ENCODE data around the gene DCAF15.

The DCAF15 gene, protein sequence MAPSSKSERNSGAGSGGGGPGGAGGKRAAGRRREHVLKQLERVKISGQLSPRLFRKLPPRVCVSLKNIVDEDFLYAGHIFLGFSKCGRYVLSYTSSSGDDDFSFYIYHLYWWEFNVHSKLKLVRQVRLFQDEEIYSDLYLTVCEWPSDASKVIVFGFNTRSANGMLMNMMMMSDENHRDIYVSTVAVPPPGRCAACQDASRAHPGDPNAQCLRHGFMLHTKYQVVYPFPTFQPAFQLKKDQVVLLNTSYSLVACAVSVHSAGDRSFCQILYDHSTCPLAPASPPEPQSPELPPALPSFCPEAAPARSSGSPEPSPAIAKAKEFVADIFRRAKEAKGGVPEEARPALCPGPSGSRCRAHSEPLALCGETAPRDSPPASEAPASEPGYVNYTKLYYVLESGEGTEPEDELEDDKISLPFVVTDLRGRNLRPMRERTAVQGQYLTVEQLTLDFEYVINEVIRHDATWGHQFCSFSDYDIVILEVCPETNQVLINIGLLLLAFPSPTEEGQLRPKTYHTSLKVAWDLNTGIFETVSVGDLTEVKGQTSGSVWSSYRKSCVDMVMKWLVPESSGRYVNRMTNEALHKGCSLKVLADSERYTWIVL

DNA sequence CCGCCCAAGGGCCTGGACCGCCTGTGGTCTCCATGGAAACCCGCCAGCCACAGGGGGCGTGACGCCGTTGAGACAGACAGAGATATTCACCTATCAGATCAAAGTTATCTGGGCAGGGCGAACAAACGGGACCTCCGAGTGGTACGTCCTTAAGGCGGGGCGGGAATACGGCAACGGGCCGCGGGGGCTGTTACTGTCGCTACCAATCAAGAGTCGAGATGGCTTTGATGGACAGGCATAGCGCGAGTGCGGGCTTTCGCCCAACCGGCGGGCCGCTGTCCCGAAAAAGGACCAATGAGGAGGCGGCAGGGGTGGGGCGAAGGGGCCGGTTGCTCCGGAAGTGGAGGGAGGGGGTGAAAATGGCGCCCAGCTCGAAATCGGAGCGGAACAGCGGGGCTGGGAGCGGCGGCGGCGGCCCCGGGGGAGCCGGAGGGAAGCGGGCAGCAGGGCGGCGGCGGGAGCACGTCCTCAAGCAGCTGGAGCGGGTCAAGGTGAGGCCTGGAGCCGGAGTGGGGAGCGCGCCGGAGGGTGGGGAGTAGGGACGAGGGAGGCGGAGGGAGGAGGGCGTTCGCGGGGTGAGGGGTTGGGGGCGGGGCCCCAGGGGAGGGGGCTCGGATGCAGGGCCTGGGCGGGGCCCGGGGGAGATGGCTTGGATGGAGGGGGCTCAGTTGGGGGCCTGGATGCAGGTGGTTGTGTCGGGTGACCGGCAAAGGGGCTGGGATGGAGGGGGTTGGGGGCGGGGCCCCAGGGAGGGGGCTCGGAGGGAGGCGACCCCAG is at the start of gene DCAF15:
Gene DCAF15 (plus strand): TSS at position 356 of the 777 bp plus-strand sequence. CDS start 4 bp downstream, at position 360.
- peak; percentile 50 for TF ChIP-seq POLR2A (IDR thresholded peaks at IDR 0.05; ENCODE audit: extremely low read depth, insufficient read length)
- TF ChIP-seq, protein P1, sequence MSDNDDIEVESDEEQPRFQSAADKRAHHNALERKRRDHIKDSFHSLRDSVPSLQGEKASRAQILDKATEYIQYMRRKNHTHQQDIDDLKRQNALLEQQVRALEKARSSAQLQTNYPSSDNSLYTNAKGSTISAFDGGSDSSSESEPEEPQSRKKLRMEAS (IDR thresholded peaks at IDR 0.05; ENCODE audit: low read depth, low read length): no peak

DNA sequence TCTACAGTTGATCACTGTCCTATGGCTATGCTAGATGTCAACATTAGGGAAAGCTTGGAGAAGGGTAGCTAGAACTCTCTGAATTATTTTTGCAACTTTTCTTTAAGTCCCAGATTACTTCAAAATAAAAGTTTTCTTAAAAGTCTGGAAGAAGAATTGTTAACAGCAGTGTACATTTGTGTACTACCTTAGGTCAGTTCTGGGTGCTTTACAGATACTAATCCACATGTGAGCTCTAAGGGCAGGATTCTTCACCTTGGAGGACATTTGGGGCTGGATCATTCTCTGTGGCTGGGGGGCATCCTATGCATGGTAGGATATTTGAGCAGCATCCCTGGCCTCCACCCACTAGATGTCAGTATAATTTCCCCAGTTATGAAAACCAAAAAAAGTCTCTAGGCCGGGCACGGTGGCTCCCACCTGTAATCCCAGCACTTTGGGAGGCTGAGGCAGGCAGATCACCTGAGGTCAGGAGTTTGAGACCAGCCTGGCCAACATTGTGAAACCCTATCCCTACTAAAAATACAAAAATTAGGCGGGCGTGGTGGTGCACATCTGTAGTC is 49.2 kb upstream of the DCAF15 start:
- no peak for TF ChIP-seq POLR2A (IDR thresholded peaks at IDR 0.05; ENCODE audit: extremely low read depth, insufficient read length)
- TF ChIP-seq, protein P2, sequence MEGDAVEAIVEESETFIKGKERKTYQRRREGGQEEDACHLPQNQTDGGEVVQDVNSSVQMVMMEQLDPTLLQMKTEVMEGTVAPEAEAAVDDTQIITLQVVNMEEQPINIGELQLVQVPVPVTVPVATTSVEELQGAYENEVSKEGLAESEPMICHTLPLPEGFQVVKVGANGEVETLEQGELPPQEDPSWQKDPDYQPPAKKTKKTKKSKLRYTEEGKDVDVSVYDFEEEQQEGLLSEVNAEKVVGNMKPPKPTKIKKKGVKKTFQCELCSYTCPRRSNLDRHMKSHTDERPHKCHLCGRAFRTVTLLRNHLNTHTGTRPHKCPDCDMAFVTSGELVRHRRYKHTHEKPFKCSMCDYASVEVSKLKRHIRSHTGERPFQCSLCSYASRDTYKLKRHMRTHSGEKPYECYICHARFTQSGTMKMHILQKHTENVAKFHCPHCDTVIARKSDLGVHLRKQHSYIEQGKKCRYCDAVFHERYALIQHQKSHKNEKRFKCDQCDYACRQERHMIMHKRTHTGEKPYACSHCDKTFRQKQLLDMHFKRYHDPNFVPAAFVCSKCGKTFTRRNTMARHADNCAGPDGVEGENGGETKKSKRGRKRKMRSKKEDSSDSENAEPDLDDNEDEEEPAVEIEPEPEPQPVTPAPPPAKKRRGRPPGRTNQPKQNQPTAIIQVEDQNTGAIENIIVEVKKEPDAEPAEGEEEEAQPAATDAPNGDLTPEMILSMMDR (IDR thresholded peaks at IDR 0.05; ENCODE audit: low read depth, low read length): peak; percentile 39
- peak; percentile 59 for DNase-seq (ENCODE audit: low read depth)
- no peak overlapping the region for H3K4me3 ChIP-seq (ENCODE audit: low read depth, low read length)

More for the DNA sequence above, at the start of gene DCAF15:
- peak; percentile 99 for DNase-seq (ENCODE audit: low read depth)
- peak within 1 kb of the TSS; percentile 79 for H3K4me3 ChIP-seq (ENCODE audit: low read depth, low read length)

DNA sequence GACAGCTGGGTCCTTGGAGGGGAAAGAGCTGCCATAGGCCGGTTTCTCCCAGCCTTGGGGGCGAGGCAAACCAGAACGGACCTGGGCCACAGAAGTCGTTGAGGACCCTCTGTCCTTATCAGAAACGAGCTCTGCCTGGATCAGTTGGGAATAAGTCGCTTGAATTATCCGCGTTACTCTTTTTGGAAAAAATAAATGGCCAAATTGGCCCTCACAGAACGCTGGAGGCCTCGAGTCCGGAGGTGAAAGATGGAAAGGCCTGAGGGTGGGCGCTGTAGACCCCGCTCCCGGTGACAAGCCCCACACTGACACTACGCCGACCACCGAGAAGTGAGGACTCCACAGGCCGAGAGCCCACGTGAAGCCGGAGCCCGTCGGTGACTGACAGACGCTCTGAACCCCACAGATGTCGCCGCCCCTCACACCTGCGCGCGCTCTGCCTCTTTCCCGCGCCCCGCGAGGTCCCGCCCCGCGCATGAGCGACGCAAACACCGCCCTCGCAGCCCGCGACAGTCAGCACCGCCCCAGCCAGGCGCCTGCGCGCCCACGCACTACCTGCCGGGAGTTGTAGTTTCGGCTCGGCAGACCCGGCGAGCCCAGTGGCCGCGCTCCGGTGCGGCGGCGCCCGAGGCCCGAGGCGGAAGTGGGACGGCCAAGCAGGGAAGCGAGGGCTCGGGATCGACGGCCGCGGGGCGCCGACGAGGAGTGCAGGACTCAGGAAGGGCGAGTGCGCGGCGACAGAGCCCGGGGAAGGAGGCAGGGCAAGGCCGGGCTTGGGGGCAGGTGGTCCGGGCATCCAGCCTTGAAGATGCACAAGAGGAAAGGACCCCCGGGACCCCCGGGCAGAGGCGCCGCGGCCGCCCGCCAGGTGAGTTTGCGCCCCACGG is 46.4 kb upstream of the DCAF15 start, which contains the start of the genes BRME1 and CC2D1A:
Gene BRME1 (minus strand): TSS at position 484 of the 887 bp plus-strand sequence. CDS start 1,225 bp downstream, outside the sequence.
Gene CC2D1A (plus strand): TSS at position 568 of the 887 bp plus-strand sequence. CDS start 241 bp downstream, at position 809.
- peak within 1 kb of the TSS; percentile 57 for H3K4me3 ChIP-seq (ENCODE audit: low read depth, low read length)
- TF ChIP-seq, protein P2 (IDR thresholded peaks at IDR 0.05; ENCODE audit: low read depth, low read length): no peak
- TF ChIP-seq POLR2A (IDR thresholded peaks at IDR 0.05; ENCODE audit: extremely low read depth, insufficient read length): no peak
- TF ChIP-seq, protein P1 (IDR thresholded peaks at IDR 0.05; ENCODE audit: low read depth, low read length): peak; percentile 88
- TF ChIP-seq MYC (IDR thresholded peaks at IDR 0.05; ENCODE audit: low read depth, low read length): peak; percentile 70
- peak; percentile 92 for DNase-seq (ENCODE audit: low read depth)

DNA sequence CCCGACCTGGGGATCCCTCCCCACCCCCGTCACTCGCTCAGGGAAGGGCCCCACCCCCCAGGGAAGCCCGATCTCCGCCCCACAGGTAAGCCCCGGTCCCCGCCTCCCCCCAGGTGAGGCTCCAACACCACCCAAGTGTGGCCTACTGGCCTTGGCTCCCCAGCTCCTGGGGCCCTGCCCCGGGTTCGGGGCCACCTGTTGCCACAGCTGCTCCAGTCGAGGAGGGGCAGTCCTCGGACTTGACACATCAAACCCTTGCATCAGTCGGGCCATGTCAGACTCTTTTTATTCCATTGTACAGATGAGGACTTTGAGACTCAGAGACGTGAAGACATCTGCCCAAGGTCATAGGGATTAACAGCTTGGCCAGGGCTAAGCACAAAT is 45.8 kb upstream of the DCAF15 start:
- TF ChIP-seq MYC (IDR thresholded peaks at IDR 0.05; ENCODE audit: low read depth, low read length): no peak
- TF ChIP-seq POLR2A (IDR thresholded peaks at IDR 0.05; ENCODE audit: extremely low read depth, insufficient read length): no peak
- TF ChIP-seq, protein P2 (IDR thresholded peaks at IDR 0.05; ENCODE audit: low read depth, low read length): no peak
- TF ChIP-seq, protein P1 (IDR thresholded peaks at IDR 0.05; ENCODE audit: low read depth, low read length): no peak
- DNase-seq (ENCODE audit: low read depth): peak; percentile 27
- peak overlapping the region; percentile 57 for H3K4me3 ChIP-seq (ENCODE audit: low read depth, low read length)

DNA sequence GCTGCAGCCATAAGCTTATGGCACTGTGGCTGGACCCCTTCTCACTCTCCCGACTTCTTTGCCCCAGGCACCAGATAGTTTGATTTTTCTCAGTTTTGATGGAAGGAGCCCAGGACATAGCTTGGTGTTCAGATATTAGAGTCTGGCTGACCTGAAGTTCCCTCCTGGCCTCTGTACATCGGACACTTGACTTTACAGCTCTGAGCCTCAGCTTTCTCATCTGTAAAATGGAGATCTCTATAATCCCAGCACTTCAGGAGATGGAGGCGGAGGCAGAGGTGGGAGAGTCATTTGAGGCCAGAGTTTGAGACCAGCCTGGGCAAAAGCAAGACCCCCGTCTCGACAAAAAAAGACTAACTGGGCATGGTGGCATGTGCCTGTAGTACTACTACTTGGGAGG is 45.4 kb upstream of the DCAF15 start:
- TF ChIP-seq, protein P1 (IDR thresholded peaks at IDR 0.05; ENCODE audit: low read depth, low read length): no peak
- TF ChIP-seq, protein P2 (IDR thresholded peaks at IDR 0.05; ENCODE audit: low read depth, low read length): no peak
- no peak for TF ChIP-seq MYC (IDR thresholded peaks at IDR 0.05; ENCODE audit: low read depth, low read length)
- TF ChIP-seq POLR2A (IDR thresholded peaks at IDR 0.05; ENCODE audit: extremely low read depth, insufficient read length): no peak
- H3K4me3 ChIP-seq (ENCODE audit: low read depth, low read length): peak overlapping the region; percentile 57
- no peak for DNase-seq (ENCODE audit: low read depth)

Measured in NB4 (cell line).